Caco-2 (cell line): ENCODE measurements around the gene KRTAP10-6. TPM values are rescaled to one million over a fixed set of nuclear protein-coding genes. Genes with fewer than 3 reads are reported as not detected.

Experiments used
- BruUV-seq: library from RNA; stranded (reverse); fragments of 400-500 nt; replicated peaks from 2 replicates; lab custom pipeline; 2021; lab: Mats Ljungman, UMichigan
- CTCF ChIA-PET: fragments of 300-600 bp; sonication (Branson Sonifier 250); formaldehyde crosslinking; loops from one replicate; lab custom pipeline; 2022; ENCODE audit warnings: antibody characterized with exemption; lab: Charles Lee
- POLR2A ChIA-PET: fragments of 300-600 bp; sonication (Branson Sonifier 250); formaldehyde crosslinking; loops from one replicate; lab custom pipeline; 2022; ENCODE audit warnings: antibody characterized with exemption; lab: Charles Lee
- DNase-seq, 2 experiments: peaks; one replicate each; pipeline versions ENCODE4 v3.0.0 to v3.0.0-alpha.2; 2020 to 2022
- H3K27me3 ChIP-seq: replicated peaks from 2 replicates; pipeline ENCODE4 v1.6.0; 2011; ENCODE audit warnings: low read length; ENCODE audit not compliant: control insufficient read depth, insufficient read depth
- H3K36me3 ChIP-seq: 2 replicates; pipeline ENCODE4 v1.5.1; 2011; ENCODE audit warnings: low read length; ENCODE audit not compliant: control insufficient read depth, insufficient read depth
- H3K4me1 ChIP-seq: fragments of 250-450 bp; sonication (Bioruptor Pico); 2 replicates; pipeline ENCODE4 v1.5.1; 2020; ENCODE audit warnings: mild to moderate bottlenecking
- H3K4me3 ChIP-seq: 2 replicates; pipeline ENCODE4 v1.5.1; 2011; ENCODE audit warnings: low read depth, mild to moderate bottlenecking, control low read depth, low read length
- H3K9me3 ChIP-seq: fragments of 250-450 bp; sonication (Bioruptor Pico); 2 replicates; pipeline ENCODE4 v1.5.1; 2020; ENCODE audit warnings: mild to moderate bottlenecking, moderate library complexity
- H3K27ac Mint-ChIP-seq: one replicate; pipeline ENCODE4 v1.8.0; 2022; ENCODE audit warnings: mixed read lengths; ENCODE audit not compliant: unreplicated experiment
- H3K27me3 Mint-ChIP-seq: one replicate; pipeline ENCODE4 v1.8.0; 2022; ENCODE audit warnings: mixed read lengths; ENCODE audit not compliant: insufficient read depth, unreplicated experiment
- H3K36me3 Mint-ChIP-seq: one replicate; pipeline ENCODE4 v1.8.0; 2022; ENCODE audit warnings: mild to moderate bottlenecking, mixed read lengths; ENCODE audit not compliant: insufficient read depth, unreplicated experiment
- H3K4me1 Mint-ChIP-seq: one replicate; pipeline ENCODE4 v1.8.0; 2022; ENCODE audit warnings: low read depth, mixed read lengths; ENCODE audit not compliant: unreplicated experiment
- H3K4me3 Mint-ChIP-seq: one replicate; pipeline ENCODE4 v1.8.0; 2022; ENCODE audit warnings: mild to moderate bottlenecking, moderate library complexity, mixed read lengths; ENCODE audit not compliant: unreplicated experiment
- H3K9me3 Mint-ChIP-seq: one replicate; pipeline ENCODE4 v1.8.0; 2022; ENCODE audit warnings: mixed read lengths; ENCODE audit not compliant: unreplicated experiment
- intact Hi-C: fragments of 100-400 bp; cut with micrococcal nuclease; formaldehyde crosslinking; loops from one replicate; pipeline ENCODE4 v1.10.0; 2022; ENCODE audit not compliant: unreplicated experiment
- total RNA-seq: library from RNA; stranded (reverse); gene quantifications from 2 replicates; pipeline ENCODE4 v1.2.3, GENCODE V29; 2022
- TF ChIP-seq, protein P1 (sequence below), 2 experiments: fragments of 200-600 bp in 1 of 2; IDR thresholded peaks; 1 replicate in 1 of 2; 2 replicates in 1 of 2; pipeline versions ENCODE4 v1.5.1 to v1.8.0; 2011 to 2022; ENCODE audit warnings: antibody characterized with exemption in 1 of 2, control low read depth in 1 of 2, inconsistent platforms in 1 of 2, low read depth in 1 of 2, low read length in 1 of 2, mild to moderate bottlenecking in 1 of 2, moderate library complexity in 1 of 2; ENCODE audit not compliant: insufficient read depth in 1 of 2, severe bottlenecking in 1 of 2, unreplicated experiment in 1 of 2

KRTAP10-6 gene
- total RNA-seq, 1 experiment from 2014 or later, result not detected

DNA sequence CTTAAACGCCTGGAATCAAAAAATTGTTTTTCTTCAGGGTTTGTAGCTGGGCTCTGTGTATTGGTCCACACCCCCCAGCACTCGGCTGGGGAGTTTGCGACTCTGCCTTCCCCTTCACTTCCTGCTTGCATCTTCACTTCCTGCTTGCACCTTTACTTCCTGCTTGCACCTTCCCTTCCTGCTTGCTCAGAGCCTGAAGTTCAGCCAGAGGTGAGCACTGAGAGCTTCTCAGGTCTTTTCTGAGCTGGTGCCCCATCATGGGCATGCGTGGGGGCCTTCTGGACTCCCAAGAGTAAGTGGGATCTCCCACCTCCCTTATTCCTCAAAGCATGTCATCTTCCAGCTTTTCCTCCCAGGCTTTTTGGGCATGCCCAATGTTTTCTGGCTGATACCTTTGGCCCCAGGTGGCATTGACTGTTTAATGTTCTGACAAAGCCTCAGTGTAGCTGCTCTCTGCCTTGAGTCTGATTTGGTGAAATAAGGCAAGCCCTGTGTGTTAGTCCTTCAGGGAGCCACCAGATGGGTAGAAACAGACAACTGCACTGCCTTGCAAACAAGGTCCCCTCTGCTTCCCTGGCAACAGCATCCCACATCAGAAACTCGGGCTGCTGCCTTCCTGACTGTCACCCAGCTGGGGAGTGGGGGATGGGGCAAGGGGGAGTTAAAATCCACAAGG lies 44.5 kb downstream of the KRTAP10-6 start:
- POLR2A ChIA-PET, result no interaction called here
- Mint-ChIP-seq H3K4me3 (no peak overlapping the region), H3K36me3 (no peaks in the 10 kb centered on the region), H3K9me3 (peaks cover 18% of the 10 kb centered on the region), H3K27me3 (peaks cover 3% of the 10 kb centered on the region), H3K27ac (no peak overlapping the region), H3K4me1 (no peaks in the 10 kb centered on the region)
- no peaks in the 10 kb centered on the region for H3K27me3 ChIP-seq
- no peak overlapping the region for H3K4me3 ChIP-seq
- TF ChIP-seq, protein P1, sequence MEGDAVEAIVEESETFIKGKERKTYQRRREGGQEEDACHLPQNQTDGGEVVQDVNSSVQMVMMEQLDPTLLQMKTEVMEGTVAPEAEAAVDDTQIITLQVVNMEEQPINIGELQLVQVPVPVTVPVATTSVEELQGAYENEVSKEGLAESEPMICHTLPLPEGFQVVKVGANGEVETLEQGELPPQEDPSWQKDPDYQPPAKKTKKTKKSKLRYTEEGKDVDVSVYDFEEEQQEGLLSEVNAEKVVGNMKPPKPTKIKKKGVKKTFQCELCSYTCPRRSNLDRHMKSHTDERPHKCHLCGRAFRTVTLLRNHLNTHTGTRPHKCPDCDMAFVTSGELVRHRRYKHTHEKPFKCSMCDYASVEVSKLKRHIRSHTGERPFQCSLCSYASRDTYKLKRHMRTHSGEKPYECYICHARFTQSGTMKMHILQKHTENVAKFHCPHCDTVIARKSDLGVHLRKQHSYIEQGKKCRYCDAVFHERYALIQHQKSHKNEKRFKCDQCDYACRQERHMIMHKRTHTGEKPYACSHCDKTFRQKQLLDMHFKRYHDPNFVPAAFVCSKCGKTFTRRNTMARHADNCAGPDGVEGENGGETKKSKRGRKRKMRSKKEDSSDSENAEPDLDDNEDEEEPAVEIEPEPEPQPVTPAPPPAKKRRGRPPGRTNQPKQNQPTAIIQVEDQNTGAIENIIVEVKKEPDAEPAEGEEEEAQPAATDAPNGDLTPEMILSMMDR (IDR thresholded peaks at IDR 0.05; ENCODE audit: insufficient read depth in 1 of 2, low read depth in 1 of 2, low read length in 1 of 2, severe bottlenecking in 1 of 2, unreplicated experiment in 1 of 2), result no peak
- DNase-seq, result no peak
- CTCF ChIA-PET, result no interaction called here
- intact Hi-C loops, result no loop called here
- BruUV-seq, result no TSS peak
- 0 out of 2 replicates have a peak, but pooled peaks cover 3% of the 10 kb centered on the region for H3K4me1 ChIP-seq
- H3K36me3 ChIP-seq, result no peaks in the 10 kb centered on the region
- H3K9me3 ChIP-seq, result peaks cover 6% of the 10 kb centered on the region

DNA sequence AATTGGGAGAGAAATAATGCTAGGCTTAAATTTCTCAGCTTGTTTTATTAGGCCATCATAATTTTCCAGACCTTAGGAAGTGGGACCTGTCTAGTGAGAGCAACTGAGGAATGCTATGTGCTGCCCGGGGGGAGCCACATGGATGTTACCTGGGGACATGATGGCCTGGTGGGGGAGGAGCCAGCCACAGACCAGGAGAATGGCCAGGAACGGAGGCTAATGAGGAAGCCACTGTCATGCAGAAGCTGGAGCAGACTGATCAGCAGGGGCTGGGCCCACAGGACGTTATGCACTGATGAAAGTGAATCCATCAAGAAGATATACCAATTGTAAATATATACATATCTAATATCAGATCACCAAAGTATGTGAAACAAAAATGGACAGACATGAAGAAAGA lies 47.7 kb downstream of the KRTAP10-6 start:
- BruUV-seq, result no TSS peak
- ChIA-PET CTCF (no interaction called here), POLR2A (no interaction called here)
- H3K36me3 ChIP-seq, result no peaks in the 10 kb centered on the region
- H3K9me3 ChIP-seq, result peaks cover 6% of the 10 kb centered on the region
- Mint-ChIP-seq H3K9me3 (peaks cover 18% of the 10 kb centered on the region), H3K27ac (no peak overlapping the region), H3K36me3 (no peaks in the 10 kb centered on the region), H3K4me3 (no peak overlapping the region), H3K27me3 (peaks cover 1% of the 10 kb centered on the region), H3K4me1 (no peaks in the 10 kb centered on the region)
- DNase-seq, result no peak
- intact Hi-C loops, result no loop called here
- H3K4me3 ChIP-seq, result no peak overlapping the region
- H3K27me3 ChIP-seq, result no peaks in the 10 kb centered on the region
- TF ChIP-seq, protein P1 (IDR thresholded peaks at IDR 0.05; ENCODE audit: insufficient read depth in 1 of 2, low read depth in 1 of 2, low read length in 1 of 2, severe bottlenecking in 1 of 2, unreplicated experiment in 1 of 2), result no peak
- H3K4me1 ChIP-seq, result 0 out of 2 replicates have a peak, but pooled peaks cover 3% of the 10 kb centered on the region

DNA sequence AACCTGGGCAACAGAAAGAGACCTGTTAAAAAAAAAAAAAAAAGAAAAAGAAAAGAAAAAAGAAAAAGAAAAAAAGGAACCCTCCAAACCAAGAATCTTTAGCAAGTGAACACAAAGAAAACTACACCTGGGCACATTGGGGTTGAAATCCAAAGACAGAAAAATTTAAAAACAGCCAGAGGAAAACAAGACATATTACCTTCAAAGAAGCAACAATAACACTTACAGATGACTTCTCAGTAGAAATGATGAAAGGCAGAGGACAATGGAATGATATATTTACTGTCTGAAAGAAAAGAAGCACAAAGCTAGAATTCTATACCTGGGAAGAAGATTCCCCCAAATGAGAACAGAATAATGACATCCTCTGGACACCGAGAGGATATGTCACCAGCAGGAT lies 49.6 kb downstream of the KRTAP10-6 start:
- DNase-seq, result no peak
- Mint-ChIP-seq H3K9me3 (peaks cover 14% of the 10 kb centered on the region), H3K4me1 (no peaks in the 10 kb centered on the region), H3K27ac (no peak overlapping the region), H3K36me3 (no peaks in the 10 kb centered on the region), H3K4me3 (no peak overlapping the region), H3K27me3 (peaks cover 6% of the 10 kb centered on the region)
- ChIA-PET CTCF (interaction anchor here (0.6 kb wide), 1 partner anchor 81 kb away, joined by 3 read pairs; no protein-coding TSS in a partner anchor), POLR2A (no interaction called here)
- peaks cover 6% of the 10 kb centered on the region for H3K9me3 ChIP-seq
- H3K4me3 ChIP-seq, result no peak overlapping the region
- no peaks in the 10 kb centered on the region for H3K4me1 ChIP-seq
- TF ChIP-seq, protein P1 (IDR thresholded peaks at IDR 0.05; ENCODE audit: insufficient read depth in 1 of 2, low read depth in 1 of 2, low read length in 1 of 2, severe bottlenecking in 1 of 2, unreplicated experiment in 1 of 2), result no peak
- intact Hi-C loops, result no loop called here
- no peaks in the 10 kb centered on the region for H3K27me3 ChIP-seq
- BruUV-seq, result no TSS peak
- H3K36me3 ChIP-seq, result no peaks in the 10 kb centered on the region

Other genes starting within 250 kb of the KRTAP10-6 start
- 0.07 and 0.20 TPM in 2 replicates for gene TRPM2, start 238.9 kb downstream of the KRTAP10-6 start, total RNA-seq
- 4.5 and 4.7 TPM in 2 replicates for gene LRRC3, start 137.0 kb downstream of the KRTAP10-6 start, total RNA-seq
- gene KRTAP10-1, start 52.3 kb downstream of the KRTAP10-6 start, total RNA-seq, result not detected in 2 replicates
- not detected in 2 replicates for gene KRTAP10-2, start 41.0 kb downstream of the KRTAP10-6 start, total RNA-seq
- gene KRTAP10-3, start 33.7 kb downstream of the KRTAP10-6 start, total RNA-seq, result not detected in 2 replicates
- not detected in 2 replicates for gene KRTAP10-4, start 18.8 kb downstream of the KRTAP10-6 start, total RNA-seq
- not detected in 2 replicates for gene KRTAP10-5, start 11.9 kb downstream of the KRTAP10-6 start, total RNA-seq
- gene KRTAP10-7, start 8.1 kb upstream of the KRTAP10-6 start, total RNA-seq, result not detected in 2 replicates
- gene KRTAP10-8, start 19.6 kb upstream of the KRTAP10-6 start, total RNA-seq, result not detected in 2 replicates
- not detected in 2 replicates for gene KRTAP10-9, start 34.6 kb upstream of the KRTAP10-6 start, total RNA-seq
- gene KRTAP10-10, start 44.9 kb upstream of the KRTAP10-6 start, total RNA-seq, result not detected in 2 replicates
- gene KRTAP10-11, start 53.9 kb upstream of the KRTAP10-6 start, total RNA-seq, result not detected in 2 replicates
- not detected in 2 replicates for gene KRTAP12-4, start 62.2 kb upstream of the KRTAP10-6 start, total RNA-seq
- not detected in 2 replicates for gene KRTAP12-3, start 65.4 kb upstream of the KRTAP10-6 start, total RNA-seq
- gene KRTAP12-2, start 74.4 kb upstream of the KRTAP10-6 start, total RNA-seq, result not detected in 2 replicates
- not detected in 2 replicates for gene KRTAP12-1, start 89.7 kb upstream of the KRTAP10-6 start, total RNA-seq
- not detected in 2 replicates for gene KRTAP10-12, start 104.7 kb upstream of the KRTAP10-6 start, total RNA-seq
- gene TSPEAR, start 119.1 kb upstream of the KRTAP10-6 start, total RNA-seq, result 0.12 and 0.32 TPM in 2 replicates
- gene UBE2G2, start 209.3 kb upstream of the KRTAP10-6 start, total RNA-seq, result 91.3 and 103 TPM in 2 replicates
- gene SUMO3, start 225.6 kb upstream of the KRTAP10-6 start, total RNA-seq, result 110 and 118 TPM in 2 replicates